ENCODE data around the gene ZFYVE16. TPM values are rescaled to one million over a fixed set of nuclear protein-coding genes. Genes with fewer than 3 reads are reported as not detected.
"Not testable (repeated sequence)": the region's sequence is repeated elsewhere in the genome, so short reads cannot be mapped to it uniquely, and the experiment has no call there.

The ZFYVE16 gene
- total RNA-seq, 2 donors from 2014 or later, result 11.3 to 17.8 TPM

DNA sequence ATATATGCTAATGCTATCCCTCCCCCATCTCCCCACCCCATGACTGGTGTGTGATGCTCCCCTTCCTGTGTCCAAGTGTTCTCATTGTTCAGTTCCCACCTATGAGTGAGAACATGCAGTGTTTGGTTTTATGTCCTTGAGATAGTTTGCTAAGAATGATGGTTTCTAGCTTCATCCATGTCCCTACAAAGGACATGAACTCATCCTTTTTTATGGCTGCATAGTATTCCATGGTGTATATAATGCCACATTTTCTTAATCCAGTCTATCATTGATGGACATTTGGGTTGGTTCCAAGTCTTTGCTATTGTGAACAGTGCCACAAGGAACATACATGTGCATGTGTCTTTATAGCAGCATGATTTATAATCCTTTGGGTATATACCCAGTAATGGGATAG lies 16.6 kb upstream of the ZFYVE16 start:
- H3K27ac Mint-ChIP-seq, result not testable (repeated sequence)

DNA sequence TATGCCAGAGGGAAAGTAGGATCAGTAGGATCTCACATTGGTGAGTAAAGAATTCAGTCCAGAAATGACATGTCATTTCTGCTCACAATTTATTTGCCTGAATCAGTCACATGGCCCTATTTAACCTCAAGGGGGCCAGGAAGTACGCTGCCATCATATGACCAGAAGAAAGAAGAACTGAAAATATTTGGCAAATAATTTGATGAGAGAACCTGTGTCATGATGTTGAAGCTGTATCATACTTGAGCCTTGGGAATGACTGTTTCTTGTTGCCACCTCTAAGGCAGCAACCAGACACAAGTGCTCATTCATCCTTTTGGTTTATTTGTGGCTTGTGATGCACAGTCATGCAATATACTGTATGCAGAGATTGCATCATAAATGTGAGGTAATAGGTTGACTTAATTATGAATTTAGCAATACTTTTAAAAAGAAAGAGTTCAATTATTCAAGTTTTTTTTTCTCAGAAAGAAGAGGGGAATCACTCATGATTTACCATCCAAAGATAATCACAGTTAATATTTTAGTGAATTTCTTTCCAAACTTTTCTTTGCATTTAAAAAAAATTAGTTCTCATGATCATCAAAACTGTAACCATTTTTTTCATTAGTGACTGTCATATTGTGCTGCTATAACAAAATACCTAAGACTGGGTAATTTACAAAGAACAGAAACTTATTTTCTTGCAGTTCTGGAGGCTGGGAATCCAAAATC lies 8.2 kb upstream of the ZFYVE16 start:
- H3K9me3 Mint-ChIP-seq, result no peaks in the 10 kb centered on the region
- peak; percentile 54 to 89 for ATAC-seq (replicated peaks in 1 of 2)
- H3K36me3 Mint-ChIP-seq (ENCODE audit: insufficient read depth in 2 of 2), result no peaks in the 10 kb centered on the region
- H3K27ac Mint-ChIP-seq, result no peak overlapping the region
- no peaks in the 10 kb centered on the region for H3K27me3 Mint-ChIP-seq (ENCODE audit: low read depth)
- H3K4me3 Mint-ChIP-seq, result no peak overlapping the region
- no peaks in the 10 kb centered on the region for H3K4me1 Mint-ChIP-seq (ENCODE audit: low read depth)
- no peak for DNase-seq

More for the DNA sequence above, 16.6 kb upstream of the ZFYVE16 start:
- not testable (repeated sequence) for H3K9me3 Mint-ChIP-seq; H3K36me3 Mint-ChIP-seq (ENCODE audit: insufficient read depth in 2 of 2); H3K4me3 Mint-ChIP-seq; DNase-seq; H3K4me1 Mint-ChIP-seq (ENCODE audit: low read depth); ATAC-seq (replicated peaks in 1 of 2)
- H3K27me3 Mint-ChIP-seq (ENCODE audit: low read depth), result peaks cover 24% of the 10 kb centered on the region

DNA sequence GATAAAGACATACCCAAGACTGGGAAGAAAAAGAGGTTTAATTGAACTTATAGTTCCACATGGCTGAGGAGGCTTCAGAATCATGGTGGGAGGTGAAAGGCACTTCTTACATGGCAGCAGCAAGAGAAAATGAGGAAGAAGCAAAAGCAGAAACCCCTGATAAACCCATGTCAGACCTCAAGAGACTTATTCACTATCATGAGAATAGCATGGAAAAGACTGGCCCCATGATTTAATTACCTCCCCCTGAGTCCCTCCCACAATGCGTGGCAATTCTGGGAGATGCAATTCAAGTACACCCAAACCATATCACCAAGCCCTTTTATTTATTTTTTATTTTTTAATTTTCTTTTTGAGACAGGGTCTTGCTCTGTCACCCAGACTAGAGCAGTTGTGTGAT lies 7.5 kb upstream of the ZFYVE16 start:
- H3K9me3 Mint-ChIP-seq; H3K27me3 Mint-ChIP-seq (ENCODE audit: low read depth); H3K4me3 Mint-ChIP-seq; H3K36me3 Mint-ChIP-seq (ENCODE audit: insufficient read depth in 2 of 2); DNase-seq; ATAC-seq (replicated peaks in 1 of 2); H3K4me1 Mint-ChIP-seq (ENCODE audit: low read depth); H3K27ac Mint-ChIP-seq: not testable (repeated sequence)

DNA sequence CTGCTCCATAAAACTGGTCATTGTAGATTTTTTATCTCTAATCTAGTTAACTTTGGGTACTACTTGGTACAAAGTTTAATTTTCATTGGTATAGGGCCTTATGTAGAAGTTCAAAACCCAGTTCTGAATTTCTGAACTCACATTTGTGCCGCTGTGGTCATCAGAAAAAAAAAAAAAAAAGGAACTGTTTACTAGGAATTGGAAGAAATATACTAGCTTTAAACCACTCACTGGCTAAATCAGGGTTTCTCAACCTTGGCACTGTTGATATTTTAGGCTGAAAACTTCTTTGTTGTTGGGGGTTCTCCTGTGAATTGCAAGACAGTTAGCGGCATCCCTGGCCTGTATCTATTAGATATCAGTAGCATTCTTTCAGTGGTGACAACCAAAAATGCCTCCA lies 4.1 kb upstream of the ZFYVE16 start:
- ATAC-seq (replicated peaks in 1 of 2), result no peak
- Mint-ChIP-seq H3K27me3 (ENCODE audit: low read depth) (no peaks in the 10 kb centered on the region), H3K9me3 (no peaks in the 10 kb centered on the region), H3K36me3 (ENCODE audit: insufficient read depth in 2 of 2) (peaks cover 2 to 3% of the 10 kb centered on the region in 2 donors), H3K4me1 (ENCODE audit: low read depth) (peaks cover 8% of the 10 kb centered on the region), H3K27ac (no peak overlapping the region), H3K4me3 (no peak overlapping the region)
- no peak for DNase-seq

DNA sequence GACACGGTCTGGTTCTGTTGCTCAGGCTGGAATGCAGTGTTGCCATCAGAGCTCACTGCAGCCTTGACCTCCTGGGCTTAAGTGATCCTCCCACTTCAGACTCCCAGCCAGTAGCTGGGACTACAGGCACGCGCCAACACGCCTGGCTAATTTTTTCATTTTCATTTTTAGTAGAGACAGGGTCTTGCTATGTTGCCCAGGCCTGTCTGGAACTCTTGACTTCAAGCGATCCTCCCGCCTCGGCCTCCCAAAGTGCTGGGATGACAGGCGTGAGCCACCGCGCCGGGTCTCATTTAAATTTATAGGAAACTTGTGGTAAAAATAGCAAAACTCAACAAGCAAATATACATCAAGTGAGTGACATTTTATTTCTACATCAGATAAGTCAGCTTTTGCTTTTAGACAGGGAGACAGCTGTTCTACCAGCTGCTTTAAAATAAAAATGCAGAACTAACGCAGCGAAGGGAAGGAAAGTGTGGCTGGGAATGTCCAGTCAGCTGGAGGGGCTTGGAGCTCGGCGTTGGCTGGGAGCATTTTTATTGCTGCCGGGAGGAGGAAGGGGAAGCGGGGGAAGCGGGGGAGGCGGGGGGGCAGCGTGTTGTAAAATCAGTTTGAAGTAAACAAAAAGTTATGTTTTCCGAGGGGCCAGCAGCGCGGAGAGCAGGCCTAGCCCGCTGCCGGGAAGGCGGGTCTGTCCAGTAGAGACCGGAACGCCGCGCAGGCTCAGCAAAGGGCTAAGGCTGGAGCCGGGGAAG lies 707 bp upstream of the ZFYVE16 start:
- ATAC-seq (replicated peaks in 1 of 2), result no peak
- peaks cover 22% of the 10 kb centered on the region for H3K4me1 Mint-ChIP-seq (ENCODE audit: low read depth)
- no peaks in the 10 kb centered on the region for H3K27me3 Mint-ChIP-seq (ENCODE audit: low read depth)

DNA sequence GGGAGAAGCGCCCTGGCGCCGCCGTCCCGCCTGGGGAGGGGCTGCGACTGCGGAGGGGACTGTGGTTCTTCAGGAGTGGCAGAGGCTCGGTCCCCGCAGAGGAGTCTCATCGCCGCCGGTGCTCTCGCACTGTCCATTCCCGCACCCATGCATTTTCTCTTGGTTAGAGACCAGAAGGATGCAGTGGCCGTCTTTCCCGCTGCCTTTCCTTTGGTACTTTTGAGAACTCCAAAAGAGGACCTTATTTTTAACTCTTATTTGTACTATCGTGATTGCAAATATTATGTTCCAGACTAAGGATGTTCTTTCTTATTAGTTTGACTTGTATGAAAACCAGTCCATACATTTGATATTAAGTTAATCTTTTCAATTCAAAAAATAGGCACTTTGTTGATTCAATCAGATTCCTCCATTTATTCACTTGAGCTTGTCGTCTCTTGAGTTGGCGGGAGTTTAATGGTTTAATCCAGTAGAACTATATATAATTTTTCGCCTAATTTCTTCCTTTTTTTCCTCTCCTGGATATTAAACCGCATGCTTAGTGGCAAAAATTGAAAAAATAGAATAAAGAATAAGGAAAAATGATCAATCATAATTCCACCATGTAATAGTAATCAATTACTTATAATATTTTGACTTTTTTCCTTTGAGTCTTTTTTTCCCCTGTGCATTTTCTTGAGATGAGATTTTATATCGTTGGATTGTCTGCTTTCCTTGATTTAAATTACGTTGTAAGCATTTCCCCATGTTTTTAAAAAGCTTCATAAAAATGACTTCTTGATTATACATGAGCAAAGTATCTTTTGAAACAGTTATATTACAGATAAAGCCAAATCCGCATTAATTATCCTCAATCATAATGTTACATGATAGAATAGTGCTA lies 861 bp downstream of the ZFYVE16 start:
- H3K36me3 Mint-ChIP-seq (ENCODE audit: insufficient read depth in 2 of 2), result peaks cover 2 to 3% of the 10 kb centered on the region in 2 donors
- H3K9me3 Mint-ChIP-seq, result no peaks in the 10 kb centered on the region
- H3K27ac Mint-ChIP-seq, result peak overlapping the region; percentile 75
- no peaks in the 10 kb centered on the region for H3K27me3 Mint-ChIP-seq (ENCODE audit: low read depth)
- ATAC-seq (replicated peaks in 1 of 2) (peak; percentile 44 to 46), DNase-seq (peak; percentile 59 to 63)
- H3K4me3 Mint-ChIP-seq, result peak overlapping the region; percentile 92 to 96
- peaks cover 22% of the 10 kb centered on the region for H3K4me1 Mint-ChIP-seq (ENCODE audit: low read depth)

More for the DNA sequence above, 707 bp upstream of the ZFYVE16 start:
- peaks cover 2 to 3% of the 10 kb centered on the region in 2 donors for H3K36me3 Mint-ChIP-seq (ENCODE audit: insufficient read depth in 2 of 2)
- peak overlapping the region; percentile 100 for H3K27ac Mint-ChIP-seq
- H3K4me3 Mint-ChIP-seq, result peak overlapping the region; percentile 92 to 96
- DNase-seq, result peak in 1 of 2 donors; percentile 3
- H3K9me3 Mint-ChIP-seq, result no peaks in the 10 kb centered on the region

DNA sequence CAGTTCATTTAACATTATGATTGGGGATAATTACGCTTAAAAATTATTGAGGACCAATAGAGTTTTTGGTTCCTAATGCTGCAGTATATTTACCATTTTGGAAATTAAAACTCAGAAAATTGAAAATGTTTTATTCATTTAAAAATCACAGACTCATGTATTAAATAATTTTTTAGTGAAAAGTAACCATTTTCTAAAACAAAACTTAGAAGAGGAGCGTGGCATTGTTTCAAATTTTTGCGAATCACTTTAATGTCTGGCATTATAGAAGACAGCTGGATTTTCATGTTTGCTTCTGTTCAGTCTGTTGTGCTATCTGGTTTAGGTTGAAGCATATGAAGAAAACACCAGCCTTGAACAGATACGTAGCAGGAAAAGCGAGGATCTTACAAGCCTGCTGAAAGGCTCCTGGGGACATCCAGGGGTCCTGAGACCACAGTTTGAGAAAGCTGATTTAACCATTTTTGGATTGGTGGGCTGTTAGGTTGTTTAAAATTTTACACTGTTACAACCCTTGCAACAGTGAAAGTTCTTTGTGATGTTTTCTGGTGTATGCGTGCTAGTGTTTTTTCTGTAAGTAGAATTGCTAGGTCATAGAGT lies 1.6 kb downstream of the ZFYVE16 start:
- H3K27ac Mint-ChIP-seq, result peak overlapping the region; percentile 38

DNA sequence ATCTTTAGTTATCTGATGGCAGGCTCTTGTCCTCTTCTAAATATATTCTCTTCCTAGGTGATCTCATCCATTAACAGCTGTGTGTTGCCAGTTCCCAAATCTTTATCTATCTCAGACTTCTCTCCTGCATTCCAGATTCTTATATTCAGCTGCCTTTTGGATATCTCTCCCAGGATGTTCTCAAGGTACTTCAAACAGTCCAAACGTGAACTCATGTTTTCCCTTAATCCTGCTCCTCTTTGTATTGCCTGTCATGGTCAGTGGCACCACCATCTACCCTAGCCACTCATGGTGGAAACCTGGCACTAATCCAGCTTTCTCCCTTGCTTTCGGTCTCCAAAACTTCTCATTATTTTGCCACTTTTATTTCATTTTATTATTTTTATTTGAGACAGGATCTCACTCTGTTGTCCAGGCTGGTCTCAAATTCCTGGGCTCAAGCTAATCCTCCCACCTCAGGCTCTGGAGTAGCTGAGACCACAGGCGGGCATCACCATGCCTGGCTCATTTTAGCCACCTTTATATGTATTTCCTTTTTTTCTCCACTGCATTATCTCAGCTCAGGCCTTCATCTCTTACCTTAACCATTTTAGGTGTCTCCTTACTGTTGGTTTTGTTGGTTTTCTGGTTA lies 3.8 kb downstream of the ZFYVE16 start:
- Mint-ChIP-seq H3K36me3 (ENCODE audit: insufficient read depth in 2 of 2) (peaks cover 2 to 3% of the 10 kb centered on the region in 2 donors), H3K4me3 (no peak overlapping the region), H3K4me1 (ENCODE audit: low read depth) (peaks cover 22% of the 10 kb centered on the region), H3K9me3 (no peaks in the 10 kb centered on the region), H3K27ac (no peak overlapping the region), H3K27me3 (ENCODE audit: low read depth) (no peaks in the 10 kb centered on the region)
- ATAC-seq (replicated peaks in 1 of 2) (no peak), DNase-seq (no peak)

More for the DNA sequence above, 1.6 kb downstream of the ZFYVE16 start:
- peak overlapping the region; percentile 92 to 96 for H3K4me3 Mint-ChIP-seq
- peaks cover 22% of the 10 kb centered on the region for H3K4me1 Mint-ChIP-seq (ENCODE audit: low read depth)
- H3K36me3 Mint-ChIP-seq (ENCODE audit: insufficient read depth in 2 of 2), result peaks cover 2 to 3% of the 10 kb centered on the region in 2 donors
- no peaks in the 10 kb centered on the region for H3K27me3 Mint-ChIP-seq (ENCODE audit: low read depth)
- no peaks in the 10 kb centered on the region for H3K9me3 Mint-ChIP-seq
- ATAC-seq (replicated peaks in 1 of 2), result no peak
- no peak for DNase-seq

DNA sequence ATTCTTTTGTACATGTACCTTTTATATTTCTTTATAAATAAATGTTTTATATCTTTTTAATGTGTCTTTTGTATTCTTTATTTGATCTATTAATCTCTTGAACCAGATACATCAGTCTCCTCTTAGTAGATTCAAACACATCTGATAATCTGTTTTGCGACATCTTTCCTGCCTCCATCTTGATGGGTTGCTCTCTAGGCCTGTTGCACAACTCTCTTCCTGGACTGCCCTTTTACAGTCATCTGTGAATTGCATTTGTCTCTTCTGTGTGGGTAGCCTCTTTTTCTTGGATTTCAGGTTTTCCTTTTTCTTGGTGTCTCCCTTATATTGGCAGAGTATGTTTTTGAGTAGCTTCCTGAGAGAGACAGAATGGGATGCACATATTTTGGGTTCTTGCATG lies 6.2 kb downstream of the ZFYVE16 start:
- no peaks in the 10 kb centered on the region for H3K27me3 Mint-ChIP-seq (ENCODE audit: low read depth)
- no peak overlapping the region for H3K4me3 Mint-ChIP-seq
- no peak overlapping the region for H3K27ac Mint-ChIP-seq
- no peaks in the 10 kb centered on the region for H3K36me3 Mint-ChIP-seq (ENCODE audit: insufficient read depth in 2 of 2)
- no peaks in the 10 kb centered on the region for H3K9me3 Mint-ChIP-seq
- no peak for DNase-seq
- no peak for ATAC-seq (replicated peaks in 1 of 2)
- peaks cover 11% of the 10 kb centered on the region for H3K4me1 Mint-ChIP-seq (ENCODE audit: low read depth)

DNA sequence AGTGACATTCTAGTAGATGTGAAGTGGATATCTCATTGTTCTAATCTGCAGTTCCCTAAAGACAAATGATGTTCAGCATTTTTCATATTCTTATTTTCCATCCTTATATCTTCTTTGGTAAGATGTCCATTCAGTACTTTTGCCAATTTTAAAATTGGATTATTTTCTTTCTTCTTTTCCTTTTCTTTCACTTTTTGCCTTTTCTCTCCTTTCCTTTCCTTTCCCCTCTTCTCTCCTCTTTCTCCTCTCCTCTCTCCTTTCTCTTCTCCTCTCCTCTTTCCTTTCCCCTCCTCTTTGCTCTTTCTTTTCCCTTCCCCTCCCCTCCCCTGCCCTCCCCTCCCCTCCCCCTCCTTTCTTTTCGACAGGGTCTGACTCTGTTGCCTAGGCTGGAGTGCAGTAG lies 10.1 kb downstream of the ZFYVE16 start:
- peaks cover 0 to 2% of the 10 kb centered on the region in 2 donors for H3K36me3 Mint-ChIP-seq (ENCODE audit: insufficient read depth in 2 of 2)
- no peaks in the 10 kb centered on the region for H3K4me1 Mint-ChIP-seq (ENCODE audit: low read depth)
- ATAC-seq (replicated peaks in 1 of 2), result no peak
- no peaks in the 10 kb centered on the region for H3K27me3 Mint-ChIP-seq (ENCODE audit: low read depth)
- H3K27ac Mint-ChIP-seq, result no peak overlapping the region
- H3K9me3 Mint-ChIP-seq, result no peaks in the 10 kb centered on the region
- H3K4me3 Mint-ChIP-seq, result no peak overlapping the region
- DNase-seq, result no peak

DNA sequence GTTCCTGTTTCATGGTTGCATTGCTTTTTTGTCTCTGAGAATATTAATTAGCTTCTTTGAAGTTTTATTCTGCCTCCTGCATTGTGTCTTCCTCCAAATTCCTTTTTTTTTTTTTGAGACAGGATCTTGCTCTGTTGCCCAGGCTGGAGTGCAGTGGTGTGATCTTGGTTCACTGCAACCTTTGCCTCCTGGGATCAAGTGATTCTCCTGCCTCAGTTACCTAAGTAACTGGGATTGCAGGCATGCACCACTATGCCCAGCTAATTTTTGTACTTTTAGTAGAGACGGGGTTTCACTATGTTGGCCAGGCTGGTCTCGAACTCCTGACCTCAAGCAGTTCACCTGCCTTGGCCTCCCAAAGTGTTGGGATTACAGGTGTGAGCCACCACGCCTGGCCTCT lies 16.5 kb downstream of the ZFYVE16 start:
- H3K9me3 Mint-ChIP-seq; DNase-seq; ATAC-seq (replicated peaks in 1 of 2); H3K4me1 Mint-ChIP-seq (ENCODE audit: low read depth); H3K36me3 Mint-ChIP-seq (ENCODE audit: insufficient read depth in 2 of 2); H3K4me3 Mint-ChIP-seq; H3K27me3 Mint-ChIP-seq (ENCODE audit: low read depth); H3K27ac Mint-ChIP-seq: not testable (repeated sequence)

DNA sequence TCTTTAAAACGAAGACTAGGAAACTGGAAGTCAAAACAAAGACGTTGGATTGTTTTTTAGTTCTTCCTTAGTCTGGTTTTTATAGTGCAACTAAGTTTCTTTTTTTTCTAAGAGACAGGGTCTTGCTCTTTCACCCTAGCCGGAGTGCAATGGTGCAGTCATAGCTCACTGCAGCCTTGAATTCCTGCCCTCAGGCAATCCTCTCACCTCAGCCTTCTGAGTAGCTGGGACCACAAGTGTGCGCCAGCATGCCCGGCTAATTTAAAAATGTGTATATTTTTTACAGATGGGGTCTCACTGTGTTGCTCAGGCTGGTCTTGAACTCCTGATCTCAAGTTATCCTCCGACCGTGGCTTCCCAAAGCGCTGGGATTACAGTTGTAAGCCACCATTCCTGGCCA lies 27.6 kb downstream of the ZFYVE16 start:
- H3K4me1 Mint-ChIP-seq (ENCODE audit: low read depth), result no peaks in the 10 kb centered on the region
- H3K9me3 Mint-ChIP-seq, result peaks cover 2 to 3% of the 10 kb centered on the region in 2 donors
- DNase-seq, result no peak
- no peak for ATAC-seq (replicated peaks in 1 of 2)
- H3K27ac Mint-ChIP-seq, result no peak overlapping the region
- H3K27me3 Mint-ChIP-seq (ENCODE audit: low read depth), result no peaks in the 10 kb centered on the region
- H3K4me3 Mint-ChIP-seq, result no peak overlapping the region
- peaks cover 7 to 8% of the 10 kb centered on the region in 2 donors for H3K36me3 Mint-ChIP-seq (ENCODE audit: insufficient read depth in 2 of 2)
